NT2/D1 (cell line): ENCODE results near the gene CD200R1L.

Source experiments
- DNase-seq: peaks from one replicate; pipeline ENCODE4 v3.0.0-alpha.2; 2011; ENCODE audit warnings: low read depth, low spot score
- H3K27me3 ChIP-seq: 2 replicates; pipeline ENCODE4 v1.6.0; 2011; ENCODE audit warnings: mild to moderate bottlenecking; ENCODE audit not compliant: insufficient read length, insufficient read depth
- H3K36me3 ChIP-seq: 2 replicates; pipeline ENCODE4 v1.6.1; 2011; ENCODE audit warnings: mild to moderate bottlenecking, low read length, mixed read lengths; ENCODE audit not compliant: insufficient read depth, insufficient read length
- H3K4me1 ChIP-seq: 2 replicates; pipeline ENCODE4 v1.5.1; 2011; ENCODE audit not compliant: insufficient read depth, insufficient read length
- H3K4me3 ChIP-seq: 2 replicates; pipeline ENCODE4 v1.5.1; 2011; ENCODE audit warnings: low read depth; ENCODE audit not compliant: insufficient read length
- H3K9ac ChIP-seq: 2 replicates; pipeline ENCODE4 v1.6.0; 2011; ENCODE audit warnings: low read depth; ENCODE audit not compliant: insufficient read length
- H3K9me3 ChIP-seq: 2 replicates; pipeline ENCODE4 v1.5.1; 2011; ENCODE audit warnings: mild to moderate bottlenecking, low read length; ENCODE audit not compliant: insufficient read depth
- SUZ12 ChIP-seq: IDR thresholded peaks from 2 replicates; pipeline ENCODE4 v1.6.1; 2011; ENCODE audit not compliant: insufficient read length, insufficient read depth; ENCODE audit errors: extremely low read depth
- YY1 ChIP-seq: IDR thresholded peaks from 2 replicates; pipeline ENCODE4 v1.6.1; 2011; ENCODE audit not compliant: insufficient read length, insufficient read depth
- ZNF274 ChIP-seq: IDR thresholded peaks from 2 replicates; pipeline ENCODE4 v1.6.1; 2011; ENCODE audit warnings: mild to moderate bottlenecking, low read depth, low read length

The CD200R1L gene

GRCh38 chr3:112773864-112774263 is 72.8 kb downstream of the CD200R1L start:
- Histone ChIP-seq H3K4me3 (no peak overlapping the region), H3K4me1 (no peaks in the 10 kb centered on the region), H3K9ac (no peak overlapping the region), H3K27me3 (no peaks in the 10 kb centered on the region), H3K36me3 (no peaks in the 10 kb centered on the region), H3K9me3 (no peaks in the 10 kb centered on the region)
- no peak for DNase-seq
- TF ChIP-seq ZNF274 (no peak), YY1 (no peak), SUZ12 (no peak)

- no peak overlapping the region for H3K4me3 ChIP-seq
Measured at GRCh38 chr3:112770951-112771350, 75.7 kb downstream of the CD200R1L start.

GRCh38 chr3:112770032-112770626 is 76.5 kb downstream of the CD200R1L start:
- H3K4me3 ChIP-seq: no peak overlapping the region
- H3K36me3 ChIP-seq: no peaks in the 10 kb centered on the region
- no peak for DNase-seq
- H3K4me1 ChIP-seq: no peaks in the 10 kb centered on the region
- H3K9me3 ChIP-seq: no peaks in the 10 kb centered on the region
- no peaks in the 10 kb centered on the region for H3K27me3 ChIP-seq
- H3K9ac ChIP-seq: no peak overlapping the region
- no peak for TF ChIP-seq ZNF274
- TF ChIP-seq SUZ12: no peak

More at GRCh38 chr3:112770951-112771350, 75.7 kb downstream of the CD200R1L start:
- H3K9me3 ChIP-seq: no peaks in the 10 kb centered on the region
- H3K27me3 ChIP-seq: no peaks in the 10 kb centered on the region
- no peaks in the 10 kb centered on the region for H3K36me3 ChIP-seq
- TF ChIP-seq SUZ12 (no peak), ZNF274 (no peak), YY1 (no peak)
- no peak for DNase-seq
- H3K9ac ChIP-seq: no peak overlapping the region
- no peaks in the 10 kb centered on the region for H3K4me1 ChIP-seq

GRCh38 chr3:112769286-112769978 is 77.2 kb downstream of the CD200R1L start:
- no peak for TF ChIP-seq ZNF274
- TF ChIP-seq YY1: no peak
- no peak for TF ChIP-seq SUZ12
- Histone ChIP-seq H3K27me3 (no peaks in the 10 kb centered on the region), H3K4me3 (no peak overlapping the region), H3K36me3 (no peaks in the 10 kb centered on the region), H3K9me3 (no peaks in the 10 kb centered on the region), H3K9ac (no peak overlapping the region), H3K4me1 (no peaks in the 10 kb centered on the region)
- DNase-seq: no peak

DNA sequence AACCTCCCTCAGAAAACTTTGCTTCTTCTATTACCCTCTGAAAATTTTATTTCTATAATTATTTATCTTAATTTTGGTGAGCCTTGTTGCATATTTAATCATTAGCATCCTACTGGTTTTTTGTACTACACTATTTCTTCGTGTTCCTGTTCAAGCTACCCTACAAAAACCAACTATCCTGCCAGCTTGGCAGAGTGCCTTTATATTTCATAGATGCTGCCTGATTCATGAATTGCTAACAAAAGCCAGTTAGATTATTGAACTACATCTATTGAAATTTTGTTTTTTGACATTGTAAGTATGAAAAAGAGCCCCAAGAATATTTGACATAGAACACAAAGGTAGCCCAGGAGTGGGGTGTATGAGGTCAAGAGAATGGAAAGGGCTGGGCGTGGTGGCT is 78.9 kb downstream of the CD200R1L start:
- DNase-seq: no peak
- Histone ChIP-seq H3K36me3 (no peaks in the 10 kb centered on the region), H3K4me3 (no peak overlapping the region), H3K9ac (no peak overlapping the region), H3K9me3 (no peaks in the 10 kb centered on the region), H3K27me3 (no peaks in the 10 kb centered on the region), H3K4me1 (no peaks in the 10 kb centered on the region)
- TF ChIP-seq SUZ12: no peak
- TF ChIP-seq YY1: no peak
- no peak for TF ChIP-seq ZNF274

GRCh38 chr3:112767177-112767576 is 79.5 kb downstream of the CD200R1L start:
- no peaks in the 10 kb centered on the region for H3K4me1 ChIP-seq
- no peak overlapping the region for H3K4me3 ChIP-seq
- H3K9me3 ChIP-seq: no peaks in the 10 kb centered on the region
- no peak for DNase-seq
- H3K9ac ChIP-seq: no peak overlapping the region
- H3K27me3 ChIP-seq: no peaks in the 10 kb centered on the region
- TF ChIP-seq SUZ12 (no peak), ZNF274 (no peak), YY1 (no peak)
- no peaks in the 10 kb centered on the region for H3K36me3 ChIP-seq
